Measurements from ENCODE around the gene ITGB3BP.
"Not testable (repeated sequence)": the region's sequence is repeated elsewhere in the genome, so short reads cannot be mapped to it uniquely, and the experiment has no call there.

Gene ITGB3BP, protein sequence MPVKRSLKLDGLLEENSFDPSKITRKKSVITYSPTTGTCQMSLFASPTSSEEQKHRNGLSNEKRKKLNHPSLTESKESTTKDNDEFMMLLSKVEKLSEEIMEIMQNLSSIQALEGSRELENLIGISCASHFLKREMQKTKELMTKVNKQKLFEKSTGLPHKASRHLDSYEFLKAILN

GRCh38 chr1:63522891-63523728 lies at the start of gene ITGB3BP, which contains the start of gene EFCAB7:
Gene ITGB3BP (minus strand): TSS chr1:63523225. CDS start chr1:63523133, 92 bp downstream.
Gene EFCAB7 (plus strand): TSS chr1:63523525. CDS start chr1:63525573, 2,048 bp downstream.
- peak; percentile 96 for DNase-seq

- not testable (repeated sequence) for DNase-seq
Observed at GRCh38 chr1:63572686-63573085, 49.7 kb upstream of the ITGB3BP start.

GRCh38 chr1:63569640-63570316 lies 46.8 kb upstream of the ITGB3BP start:
- DNase-seq = no peak

DNA sequence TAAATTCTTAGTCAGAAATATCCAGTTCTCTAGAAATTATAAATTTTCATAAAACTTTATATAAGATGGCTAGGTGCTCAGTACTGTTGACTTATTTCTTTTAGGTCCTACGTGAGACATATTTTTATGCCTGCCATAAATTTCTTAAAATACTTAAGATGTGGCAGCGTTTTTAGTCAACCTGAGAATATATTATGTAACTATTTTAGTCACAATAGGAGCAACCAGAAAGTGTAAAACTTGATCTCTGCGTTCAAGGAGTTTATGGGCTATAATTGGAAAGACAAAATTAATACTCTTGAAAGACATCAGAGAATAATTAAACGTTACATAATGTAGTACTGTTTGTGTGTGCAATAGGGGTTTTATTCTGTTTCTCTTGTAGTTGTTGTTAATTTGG lies 46.0 kb upstream of the ITGB3BP start:
- no peak for DNase-seq

- DNase-seq = no peak
Observed at GRCh38 chr1:63563745-63564144, 40.7 kb upstream of the ITGB3BP start.

DNA sequence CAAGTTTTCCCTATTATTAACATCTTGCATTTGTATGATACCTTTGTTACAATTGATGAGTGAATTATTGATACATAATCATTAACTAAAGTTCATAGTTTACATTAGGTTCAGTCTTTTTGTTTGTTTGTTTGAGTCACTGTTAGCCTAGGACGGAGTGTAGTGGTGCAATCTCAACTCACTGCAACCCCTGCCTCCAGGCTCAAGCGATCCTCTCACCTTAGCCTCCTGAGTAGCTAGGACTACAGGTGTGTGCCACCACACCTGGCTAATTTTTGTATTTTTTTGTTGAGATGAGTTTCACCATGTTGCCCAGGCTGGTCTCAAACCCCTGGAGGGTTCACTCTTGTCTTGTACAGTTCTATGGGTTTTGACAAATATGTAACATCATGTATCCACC lies 36.3 kb upstream of the ITGB3BP start:
- no peak for DNase-seq

DNA sequence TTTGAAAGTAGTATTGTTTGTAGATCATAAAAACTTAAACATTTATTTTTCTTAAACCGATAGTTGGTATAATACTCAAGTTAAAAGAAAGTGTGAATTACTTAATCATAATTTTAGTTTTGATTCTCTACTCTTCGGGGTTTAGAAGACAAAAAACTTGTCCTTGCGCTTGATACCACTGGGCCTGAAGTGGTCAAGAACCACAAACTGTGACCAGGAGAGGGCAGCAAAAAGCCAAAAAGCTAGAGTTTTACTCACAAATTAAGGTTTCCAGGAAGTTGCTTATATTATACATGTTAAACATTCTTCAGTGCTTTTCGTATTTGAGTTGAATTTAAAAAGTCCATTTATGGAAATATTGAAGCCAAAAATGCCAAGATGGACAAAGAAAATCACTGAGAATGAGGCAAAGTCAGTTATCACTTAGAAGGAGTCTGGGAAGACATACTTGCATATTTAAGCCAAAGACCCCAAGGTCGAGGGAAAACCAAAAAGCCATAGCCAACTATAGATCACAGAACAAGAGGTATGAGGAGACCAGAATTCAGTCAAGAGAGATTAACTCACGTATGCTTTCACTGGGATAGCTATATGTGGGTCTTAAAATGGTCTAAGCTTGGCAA lies 34.5 kb upstream of the ITGB3BP start:
- DNase-seq = peak; percentile 39

- no peak for DNase-seq
Observed at GRCh38 chr1:63555480-63555879, 32.5 kb upstream of the ITGB3BP start.

- no peak for DNase-seq
Observed at GRCh38 chr1:63548877-63549276, 25.9 kb upstream of the ITGB3BP start.

DNA sequence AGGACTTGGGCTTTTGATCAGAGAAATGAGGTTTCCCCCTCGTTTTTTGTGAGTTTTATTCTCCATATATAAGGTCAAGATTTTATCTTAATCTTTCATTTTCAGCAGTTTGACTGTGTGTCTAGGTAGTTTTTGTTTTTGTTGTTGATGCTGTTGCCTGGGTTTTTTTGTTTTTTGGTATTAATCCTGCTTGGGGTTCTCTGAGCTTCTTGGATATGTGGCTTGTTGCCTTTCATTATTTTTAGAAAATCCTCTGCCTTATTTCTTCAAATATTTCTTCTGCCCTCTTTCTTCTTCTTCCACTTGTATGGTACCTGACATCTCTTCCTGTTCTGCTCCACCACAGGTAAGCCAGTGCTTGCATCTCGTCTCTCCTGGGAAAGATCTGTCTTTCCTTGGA lies 25.3 kb upstream of the ITGB3BP start:
- no peak for DNase-seq

GRCh38 chr1:63547621-63548294 lies 24.7 kb upstream of the ITGB3BP start:
- peak; percentile 44 for DNase-seq

DNA sequence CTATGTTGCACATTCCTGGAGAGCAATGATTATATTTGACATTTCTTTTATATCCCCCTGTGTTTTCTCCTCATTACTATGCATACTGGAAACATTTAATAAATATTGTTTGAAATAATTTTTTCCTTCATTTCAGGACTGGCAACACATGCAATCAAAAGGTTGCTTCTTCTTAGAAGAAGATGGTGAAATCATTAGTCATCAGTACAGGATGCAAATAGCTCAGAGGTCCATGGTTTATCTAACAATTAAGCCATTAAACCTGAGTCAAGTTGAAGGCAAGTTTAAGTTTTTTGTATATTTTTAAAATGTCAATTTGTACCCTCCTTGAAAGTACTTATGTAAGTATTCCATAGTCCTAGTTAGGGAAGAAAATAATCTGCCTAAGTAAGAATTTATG lies 22.8 kb upstream of the ITGB3BP start:
- peak; percentile 35 for DNase-seq

- no peak for DNase-seq
Observed at GRCh38 chr1:63537940-63538339, 14.9 kb upstream of the ITGB3BP start.

GRCh38 chr1:63537006-63537405 lies 14.0 kb upstream of the ITGB3BP start:
- no peak for DNase-seq

GRCh38 chr1:63534406-63534805 lies 11.4 kb upstream of the ITGB3BP start:
- no peak for DNase-seq

- no peak for DNase-seq
Observed at GRCh38 chr1:63533931-63534330, 10.9 kb upstream of the ITGB3BP start.

DNA sequence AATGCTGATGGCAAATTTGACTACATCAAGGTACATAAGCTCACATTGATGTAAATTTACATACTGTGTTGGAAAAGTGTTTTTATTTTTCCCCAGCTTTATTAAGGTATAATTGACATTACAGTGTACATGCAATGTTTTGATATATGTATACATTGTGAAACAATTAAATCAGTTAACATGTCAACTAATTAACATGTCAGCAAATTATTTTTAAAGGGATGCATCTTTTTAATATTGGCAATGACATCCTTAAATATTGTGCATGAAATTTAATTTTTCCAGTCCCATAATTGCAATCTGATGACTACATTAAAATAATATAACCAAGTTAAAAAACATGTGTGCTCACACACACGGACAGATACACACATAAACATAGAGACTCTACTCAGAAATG lies 9.7 kb upstream of the ITGB3BP start:
- DNase-seq = no peak

DNA sequence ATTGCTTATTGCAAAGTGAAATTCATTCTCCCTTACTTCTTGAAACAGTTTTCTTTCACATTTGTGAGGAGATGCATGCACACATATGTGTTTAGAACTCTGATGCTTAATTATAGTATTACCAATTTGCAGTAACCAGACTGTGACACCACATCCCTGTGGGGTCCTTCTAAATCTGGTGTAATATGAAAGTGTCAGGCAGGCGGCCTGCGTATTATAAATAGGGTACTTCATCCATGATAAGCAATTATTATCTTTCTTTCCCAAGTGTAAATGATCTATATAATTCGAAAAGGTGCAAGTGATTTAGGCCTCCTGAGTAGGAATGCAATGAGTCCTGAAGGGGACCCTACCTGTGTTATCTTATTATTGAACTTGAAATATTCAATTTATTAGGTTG lies 1.2 kb upstream of the ITGB3BP start:
- no peak for DNase-seq

- no peak for DNase-seq
Observed at GRCh38 chr1:63523738-63524137, 713 bp upstream of the ITGB3BP start.

GRCh38 chr1:63516629-63517028 lies 6.4 kb downstream of the ITGB3BP start:
- DNase-seq = no peak

GRCh38 chr1:63512584-63512983 lies 10.4 kb downstream of the ITGB3BP start:
- DNase-seq = no peak

GRCh38 chr1:63509718-63510117 lies 13.3 kb downstream of the ITGB3BP start:
- no peak for DNase-seq

DNA sequence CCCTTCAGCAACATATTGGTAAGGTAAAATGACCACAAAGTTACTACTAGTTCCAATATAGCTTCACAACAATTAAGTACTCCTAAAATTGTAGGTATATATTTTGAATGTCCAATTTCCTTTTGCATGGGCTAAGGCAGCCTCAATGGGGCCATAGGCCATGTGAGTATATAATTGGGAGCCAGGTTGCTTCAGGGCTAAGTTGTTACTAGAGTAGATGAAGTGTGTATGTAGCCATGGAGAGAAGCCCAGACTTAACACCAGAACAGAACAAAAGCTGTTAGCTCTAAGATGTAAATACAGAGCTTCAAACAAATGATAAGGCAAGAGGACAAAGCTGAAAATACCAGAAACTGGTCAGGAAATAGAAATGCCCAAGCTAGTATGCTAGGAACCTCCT lies 16.2 kb downstream of the ITGB3BP start:
- no peak for DNase-seq
